PFSK-1 (cell line): ENCODE measurements around the gene FH.

Experiments
- FOXP2 ChIP-seq: optimal IDR thresholded peaks from 2 replicates; pipeline ENCODE3; 2011; ENCODE audit warnings: borderline replicate concordance, control low read depth, inconsistent platforms; ENCODE audit not compliant: insufficient read depth; ENCODE audit errors: extremely low read length, extremely low read depth
- POLR2AphosphoS5 ChIP-seq: IDR thresholded peaks from 2 replicates; pipeline ENCODE4 v1.6.1; 2012; ENCODE audit warnings: low read depth, mild to moderate bottlenecking, control low read depth, low read length, moderate library complexity
- TAF1 ChIP-seq: IDR thresholded peaks from 2 replicates; pipeline ENCODE4 v1.6.1; 2012; ENCODE audit warnings: low read length, control low read depth, borderline replicate concordance; ENCODE audit not compliant: insufficient read depth

- TF ChIP-seq POLR2AphosphoS5 (no peak), TAF1 (no peak), FOXP2 (no peak)
Measured at GRCh38 chr1:241460098-241460873, 59.3 kb downstream of the FH start.
